HG02610 (cell line): ENCODE measurements around the gene PPARGC1A.

Experiments
- ATAC-seq: cut with Tn5 transposase; IDR thresholded peaks from one replicate; pipeline ENCODE4 v1.9.1; 2021; ENCODE audit warnings: mild to moderate bottlenecking, moderate library complexity; ENCODE audit not compliant: unreplicated experiment

Gene PPARGC1A

DNA sequence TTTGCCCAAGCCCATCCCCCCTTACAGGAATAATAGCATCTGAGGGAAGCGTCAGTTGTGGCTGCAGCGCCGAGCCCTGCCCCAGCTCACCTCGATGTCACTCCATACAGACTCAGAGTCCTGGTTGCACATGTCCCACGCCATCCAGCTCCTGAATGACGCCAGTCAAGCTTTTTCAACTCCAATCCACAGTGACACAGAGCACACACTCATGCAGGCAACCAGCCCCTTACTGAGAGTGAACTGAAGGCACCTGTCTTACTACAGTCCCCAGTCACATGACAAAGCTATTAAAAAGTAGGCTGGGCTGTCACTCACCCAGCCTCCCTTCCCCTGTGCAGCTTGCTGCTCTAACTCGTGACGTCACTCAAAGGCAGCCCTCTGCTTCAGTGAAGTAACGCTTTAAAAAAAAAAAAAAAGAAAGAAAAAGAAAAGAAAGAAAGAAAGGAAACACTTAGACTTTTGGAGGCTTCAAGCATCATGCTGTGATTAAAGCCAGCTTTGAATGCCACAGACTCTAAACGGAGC, at the start of gene PPARGC1A:
PPARGC1A (minus strand) TSS at position 234 of the 528 bp plus-strand sequence; CDS start at position 144, 90 bp downstream.
- ATAC-seq: peak; percentile 72

DNA sequence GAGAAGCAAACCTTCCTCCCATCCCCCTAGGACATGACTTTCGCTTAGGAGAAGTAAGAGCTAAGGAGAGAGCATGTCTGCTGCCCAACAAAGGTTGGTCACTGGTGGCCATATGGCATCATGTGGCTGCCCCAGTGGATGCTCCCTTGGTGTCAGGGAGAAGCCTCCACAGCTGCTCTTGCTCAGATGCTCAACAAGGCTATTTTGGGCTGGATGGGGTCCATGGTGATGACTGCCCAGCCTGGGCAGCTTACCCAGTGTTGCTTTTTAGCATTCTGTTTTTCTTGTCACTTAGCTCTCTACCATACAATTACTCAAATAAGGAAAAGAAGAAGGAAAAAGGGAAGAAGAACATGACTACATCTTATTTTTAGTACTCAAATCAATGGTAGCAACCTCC, 48.9 kb upstream of the PPARGC1A start:
- no peak for ATAC-seq

DNA sequence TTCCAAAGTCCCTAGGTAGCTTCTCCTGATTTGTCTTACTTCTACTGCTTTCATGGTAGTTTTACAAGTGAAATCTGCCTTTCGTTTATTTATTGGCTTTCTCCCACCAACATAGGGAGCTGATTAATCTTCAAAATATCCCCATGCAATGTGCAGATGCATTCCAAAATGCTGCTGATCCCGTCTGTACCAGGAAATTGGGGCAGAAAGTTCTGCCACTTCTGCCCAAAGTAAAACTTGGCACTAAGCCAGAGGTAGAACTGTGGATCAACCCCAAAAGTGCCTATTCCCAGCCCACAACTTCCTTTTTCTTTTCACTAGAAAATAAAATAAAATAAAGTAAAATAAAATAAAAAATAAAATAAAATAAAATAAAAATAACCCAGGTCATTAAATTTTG, 47.3 kb upstream of the PPARGC1A start:
- no peak for ATAC-seq

- ATAC-seq: no peak
Measured at GRCh38 chr4:23934915-23935314, 45.1 kb upstream of the PPARGC1A start.

DNA sequence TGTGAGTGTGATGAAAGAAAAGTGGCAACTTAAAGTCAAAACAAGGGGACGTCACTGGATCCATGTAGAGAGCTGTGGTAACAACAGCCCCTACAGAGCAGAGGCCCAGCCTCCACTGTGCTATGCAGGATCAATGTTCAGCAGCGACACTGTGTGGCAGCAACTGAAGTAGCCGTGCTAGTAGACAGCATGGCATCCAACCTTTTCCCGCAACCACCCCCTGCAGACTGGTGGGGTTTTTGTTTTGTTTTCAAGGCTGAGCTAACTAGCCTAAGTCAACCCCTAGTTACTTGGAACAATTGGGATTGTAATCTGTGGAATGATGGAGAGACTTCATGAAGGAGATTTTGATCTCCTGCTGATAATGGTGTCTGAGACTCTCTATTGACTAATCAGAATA, 44.4 kb upstream of the PPARGC1A start:
- ATAC-seq: no peak

DNA sequence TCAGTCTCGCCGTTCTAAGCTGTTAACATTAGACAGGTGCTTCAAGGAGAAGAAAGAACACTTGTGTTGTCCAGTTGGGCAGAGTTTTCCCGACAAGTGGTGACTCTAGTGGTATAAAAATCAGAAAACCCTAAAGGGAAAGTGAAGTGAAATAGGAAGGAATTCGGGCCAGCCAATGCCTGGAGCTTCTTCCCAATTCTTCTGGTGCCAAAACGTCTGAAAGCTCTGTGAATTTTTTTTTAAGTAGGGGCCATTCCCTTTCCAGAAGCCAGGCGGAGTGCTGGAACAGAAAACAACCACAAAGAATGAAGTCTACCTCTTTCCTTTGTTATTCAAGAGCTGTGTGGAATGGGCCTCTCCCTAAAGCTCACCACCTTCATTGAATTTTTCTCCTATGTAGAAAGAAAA, 43.1 kb upstream of the PPARGC1A start:
- ATAC-seq: no peak

GRCh38 chr4:23932186-23932585, 42.3 kb upstream of the PPARGC1A start:
- no peak for ATAC-seq

DNA sequence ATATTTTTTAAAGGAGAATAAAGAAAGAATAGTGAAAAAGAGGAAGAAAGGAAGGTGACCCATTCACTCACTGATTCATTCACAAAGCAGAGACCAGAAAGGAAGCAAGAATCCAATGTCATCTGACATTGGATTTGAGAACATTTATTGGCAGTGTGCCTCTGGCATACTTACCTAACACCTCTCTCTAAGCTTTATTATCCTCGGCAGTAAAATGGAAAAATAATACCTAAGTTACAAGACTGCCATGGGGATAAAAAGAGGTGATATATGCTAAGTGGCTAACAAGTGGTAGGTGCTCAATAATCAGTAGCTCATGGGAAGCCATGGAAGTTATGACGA, 41.6 kb upstream of the PPARGC1A start:
- no peak for ATAC-seq

- ATAC-seq: no peak
Measured at GRCh38 chr4:23930750-23931488, 41.1 kb upstream of the PPARGC1A start.

GRCh38 chr4:23929248-23929647, 39.4 kb upstream of the PPARGC1A start:
- no peak for ATAC-seq

DNA sequence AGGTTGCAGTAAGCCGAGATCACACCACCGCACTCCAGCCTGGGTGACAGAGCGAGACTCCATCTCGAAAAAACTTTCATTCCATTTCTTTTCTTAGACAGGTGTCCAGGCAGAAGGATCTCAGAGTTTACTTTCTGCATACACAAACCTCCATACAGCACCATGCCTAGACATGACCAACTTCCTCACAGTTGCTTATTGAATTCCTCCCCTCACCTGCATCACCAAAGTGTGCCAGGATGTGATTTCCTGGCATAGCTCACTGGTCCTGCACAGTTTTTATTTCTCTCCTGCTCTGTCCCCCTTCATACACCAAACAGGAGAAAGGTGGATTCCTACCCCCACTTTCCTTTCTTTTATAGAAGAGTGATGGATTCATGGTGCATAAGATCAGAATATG, 34.7 kb upstream of the PPARGC1A start:
- no peak for ATAC-seq

DNA sequence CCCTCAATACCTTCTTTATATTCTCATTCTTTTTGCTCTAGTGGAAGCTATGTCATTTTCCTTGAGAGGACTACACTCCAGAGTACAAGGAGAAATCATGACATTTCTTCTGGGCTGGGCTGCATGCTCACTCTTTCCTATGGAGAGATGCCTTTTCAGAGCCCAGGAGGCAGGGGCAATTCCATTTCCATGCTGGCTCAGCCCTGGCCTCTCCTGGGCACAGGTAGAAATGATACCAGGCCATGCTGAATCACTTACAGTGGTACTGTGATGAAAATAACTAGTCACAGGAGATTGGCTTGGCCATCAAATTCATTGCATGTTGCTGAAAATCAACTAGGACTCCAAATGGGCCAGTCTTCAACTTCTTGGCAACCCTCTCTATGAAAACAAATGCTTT, 34.0 kb upstream of the PPARGC1A start:
- no peak for ATAC-seq

DNA sequence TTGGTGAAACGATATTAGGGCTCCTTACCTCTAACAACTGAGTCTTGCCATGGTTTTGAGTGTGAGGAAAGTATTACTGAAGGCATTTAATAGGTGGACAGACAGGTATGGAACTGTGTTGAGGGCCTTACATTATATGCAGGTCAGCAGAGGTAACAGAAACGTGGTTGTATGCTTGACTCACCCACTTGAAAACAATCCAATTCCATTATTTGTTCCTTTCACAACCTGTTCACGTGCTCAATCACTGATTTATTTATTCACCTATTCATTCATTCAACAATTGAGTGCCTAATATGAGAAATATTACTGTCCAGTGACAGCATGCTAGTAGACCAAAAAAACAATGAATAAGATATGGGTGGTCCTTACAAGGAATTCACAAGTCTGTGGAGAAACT, 33.3 kb upstream of the PPARGC1A start:
- no peak for ATAC-seq

DNA sequence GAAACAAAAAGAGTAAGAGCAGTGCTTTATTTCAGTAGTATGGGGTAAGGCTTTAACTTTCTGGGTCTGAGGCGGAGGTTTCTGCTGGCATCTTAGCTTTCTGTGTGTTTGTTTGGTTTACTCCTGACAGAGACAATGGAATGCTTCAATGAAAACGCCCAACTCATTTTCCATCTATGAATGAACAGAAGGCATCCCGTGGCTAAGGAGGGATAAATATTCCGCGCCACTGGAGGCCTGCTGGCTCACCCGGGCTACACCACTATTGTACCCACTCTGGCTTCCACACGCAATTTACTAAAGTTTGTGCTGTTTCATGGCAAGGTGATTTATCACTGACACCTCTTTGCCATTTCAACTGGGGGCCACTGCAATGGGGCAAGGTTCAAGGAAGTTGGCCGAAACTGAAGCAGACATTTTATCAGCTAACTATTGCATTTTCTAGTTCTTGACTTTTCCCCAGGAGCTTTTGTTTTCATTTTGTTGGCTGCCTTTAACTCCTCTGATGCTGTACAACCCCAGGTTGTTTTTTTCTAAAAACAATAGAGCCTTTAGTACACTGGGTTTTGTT, 32.8 kb upstream of the PPARGC1A start:
- ATAC-seq: no peak

DNA sequence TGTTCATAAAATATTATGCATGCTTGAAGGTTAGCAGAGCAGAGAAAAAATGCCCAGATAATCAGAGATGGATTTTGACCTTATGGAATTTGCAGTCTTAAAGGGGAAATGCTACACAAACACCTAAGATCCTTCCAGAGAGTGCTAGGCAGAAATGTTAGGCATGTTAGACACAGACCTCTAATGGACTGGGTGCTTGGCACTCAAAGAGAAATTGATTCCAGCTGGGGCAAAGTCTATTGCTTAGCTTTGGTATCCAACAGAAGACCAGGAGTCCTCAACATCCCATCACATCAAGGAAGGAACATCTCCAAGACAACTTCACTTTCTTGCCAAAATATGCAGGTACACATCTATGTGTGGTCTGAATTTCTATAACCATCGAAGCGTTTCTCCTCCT, 32.2 kb upstream of the PPARGC1A start:
- no peak for ATAC-seq

DNA sequence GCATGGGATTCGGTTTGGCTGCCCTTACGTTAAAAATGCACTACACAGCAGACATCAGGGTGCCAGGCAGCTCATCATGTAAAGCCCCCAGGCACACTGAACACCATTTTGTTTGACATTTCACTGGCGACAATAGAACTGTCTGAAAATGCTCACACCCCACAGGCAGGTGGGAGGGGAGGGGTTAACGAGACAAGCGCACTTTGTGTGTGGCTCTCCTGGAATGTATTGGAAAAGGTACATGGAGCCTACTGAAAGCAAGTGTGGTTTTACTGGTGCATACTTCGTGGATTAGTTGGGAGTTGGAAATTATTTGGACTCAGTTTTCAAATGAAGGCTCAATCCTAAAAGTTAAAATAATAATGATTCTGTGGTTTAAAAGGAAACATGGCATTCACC, 31.6 kb upstream of the PPARGC1A start:
- no peak for ATAC-seq

GRCh38 chr4:23920716-23921446, 31.0 kb upstream of the PPARGC1A start:
- ATAC-seq: no peak

GRCh38 chr4:23920296-23920695, 30.4 kb upstream of the PPARGC1A start:
- no peak for ATAC-seq

GRCh38 chr4:23916282-23916681, 26.4 kb upstream of the PPARGC1A start:
- no peak for ATAC-seq

- ATAC-seq: no peak
Measured at GRCh38 chr4:23915459-23916132, 25.7 kb upstream of the PPARGC1A start.

DNA sequence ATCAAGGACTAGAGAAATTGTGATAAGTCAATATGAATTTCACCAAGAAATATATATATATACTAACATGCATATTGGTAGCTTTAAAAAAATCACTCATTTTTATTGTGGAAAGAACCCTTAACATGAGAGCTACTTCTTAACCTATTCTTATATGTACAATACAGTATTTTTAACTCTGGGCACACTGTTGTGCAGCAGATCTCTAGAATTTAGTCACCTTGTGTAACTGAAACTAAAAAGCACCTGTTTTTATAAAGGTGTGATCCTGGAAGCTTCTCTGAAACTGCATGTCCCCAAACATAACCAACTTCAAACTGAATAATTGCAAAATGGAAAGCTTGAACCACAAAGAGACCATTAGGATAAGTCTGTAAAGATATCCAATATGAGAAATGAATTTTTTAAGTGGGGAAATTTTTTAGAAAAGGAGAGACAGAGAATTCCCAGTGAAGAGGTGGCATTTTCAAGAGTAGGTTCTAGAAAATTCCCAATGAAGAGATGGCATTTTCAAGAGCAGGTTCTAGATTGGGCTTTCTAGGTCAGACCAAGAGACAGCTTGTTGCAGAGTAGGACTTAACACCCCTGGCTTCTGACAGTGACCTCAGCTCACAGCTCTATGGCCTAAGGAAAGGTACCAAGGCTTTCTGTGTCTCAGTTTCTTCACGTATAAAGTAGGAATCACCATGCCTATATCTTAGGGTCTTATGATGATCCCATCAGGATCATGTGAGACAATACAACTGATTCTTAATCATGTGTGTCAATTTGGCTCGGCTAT, 22.0 kb upstream of the PPARGC1A start:
- peak; percentile 91 for ATAC-seq
